Suprapubic skin (tissue), 4 donors: ENCODE results near the gene LMX1B. TPM values are rescaled to one million over a fixed set of nuclear protein-coding genes. Genes with fewer than 3 reads are reported as not detected.

Experiments
- DNase-seq, 2 donors: peaks; one replicate each; pipeline ENCODE4 v3.0.0-alpha.2; 2019; ENCODE audit warnings: low spot score in 2 of 2
- H3K27ac ChIP-seq: fragments of 200-600 bp; sonication (generic); one replicate; pipeline ENCODE4 v1.5.1; 2019
- H3K27me3 ChIP-seq: fragments of 200-600 bp; sonication (generic); one replicate; pipeline ENCODE4 v1.5.1; 2019
- H3K36me3 ChIP-seq: fragments of 200-600 bp; sonication (generic); one replicate; pipeline ENCODE4 v1.5.1; 2019
- H3K4me1 ChIP-seq: fragments of 200-600 bp; sonication (generic); one replicate; pipeline ENCODE4 v1.5.1; 2019
- H3K4me3 ChIP-seq: fragments of 200-600 bp; sonication (generic); one replicate; pipeline ENCODE4 v1.5.1; 2019; ENCODE audit warnings: mild to moderate bottlenecking
- H3K9me3 ChIP-seq: fragments of 200-600 bp; sonication (generic); one replicate; pipeline ENCODE4 v1.5.1; 2019
- EP300 ChIP-seq: sonication (generic); formaldehyde crosslinking; IDR thresholded peaks from one replicate; pipeline ENCODE4 v1.6.1; 2017; ENCODE audit warnings: antibody characterized with exemption
- POLR2A ChIP-seq, 2 donors: fragments of 450-650 bp; IDR thresholded peaks; one replicate each; pipeline ENCODE4 v1.6.1; 2017; ENCODE audit warnings: antibody characterized with exemption in 2 of 2, mild to moderate bottlenecking in 2 of 2, moderate library complexity in 2 of 2
- POLR2AphosphoS5 ChIP-seq, 3 donors: sonication (generic); formaldehyde crosslinking; IDR thresholded peaks; one replicate each; pipeline ENCODE4 v1.6.1; 2017; ENCODE audit warnings: antibody characterized with exemption in 3 of 3
- WGBS: methylation state at CpG from one replicate; pipeline ENCODE4 v1.1.5; 2018; 5-methylcytosine and 5-hydroxymethylcytosine counted together
- total RNA-seq, 4 donors: library from RNA; depleted of rRNA; stranded (reverse); fragments of >200 nt; gene quantifications; one replicate each; pipeline ENCODE4 v1.1.0, GENCODE V29; 2016
- TF ChIP-seq, protein P1 (sequence below), 2 donors: fragments of 200-600 bp in 1 of 2; fragments of 450-650 bp in 1 of 2; sonication (generic) in 1 of 2; IDR thresholded peaks; one replicate each; pipeline ENCODE4 v1.5.1; 2016 to 2019; ENCODE audit warnings: antibody characterized with exemption in 2 of 2, mild to moderate bottlenecking in 1 of 2, moderate library complexity in 1 of 2

LMX1B gene
- total RNA-seq, 4 donors from 2014 or later: 2.4 to 7.8 (median 5.7) TPM

DNA sequence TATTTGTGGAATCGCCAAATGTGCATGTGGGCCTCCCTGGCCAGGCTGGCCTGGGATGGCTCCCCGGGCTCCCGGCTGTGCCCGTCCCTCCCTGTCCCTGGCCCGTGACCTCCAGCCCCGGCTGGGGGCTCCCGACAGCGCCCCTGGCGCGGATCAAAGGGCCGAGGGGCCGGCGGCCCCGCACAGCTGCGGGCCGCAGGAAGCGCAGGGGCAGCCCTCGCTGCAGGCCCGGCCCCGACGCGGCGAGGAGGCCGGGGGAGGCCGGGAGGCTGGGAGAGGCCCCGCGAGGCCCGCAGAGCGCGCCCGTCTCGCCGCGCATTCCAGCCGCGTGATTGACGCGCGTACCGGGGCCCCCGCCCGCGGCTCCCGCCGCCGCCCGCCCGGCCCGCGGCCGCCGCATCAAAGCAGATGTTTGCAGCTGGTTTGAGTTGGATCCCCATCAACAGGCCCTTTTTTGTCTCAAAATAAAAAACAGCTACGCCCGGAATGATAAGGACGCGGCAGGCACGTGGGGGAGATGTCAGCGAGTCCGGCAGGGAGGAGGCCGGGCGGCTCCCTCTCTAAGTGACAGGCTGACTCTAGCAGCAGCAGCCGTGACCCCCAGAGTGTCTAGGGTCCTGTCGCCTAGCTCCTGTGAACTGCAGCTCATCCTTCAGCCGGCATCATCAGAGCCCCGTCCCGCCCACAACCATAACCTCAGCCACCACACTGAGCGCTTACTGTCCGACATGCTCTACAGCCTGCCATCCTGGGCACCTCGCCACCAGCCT is 69.4 kb downstream of the LMX1B start:
- Histone ChIP-seq H3K27me3 (peaks cover 76% of the 10 kb centered on the region), H3K4me1 (peaks cover 11% of the 10 kb centered on the region), H3K9me3 (no peaks in the 10 kb centered on the region), H3K27ac (no peak overlapping the region), H3K36me3 (no peaks in the 10 kb centered on the region), H3K4me3 (peak overlapping the region; percentile 37)
- 3% methylated on average over 56 of the region's 69 CpGs for WGBS
- TF ChIP-seq POLR2AphosphoS5 (IDR thresholded peaks at IDR 0.05) (no peak), EP300 (no peak), POLR2A (IDR thresholded peaks at IDR 0.05) (no peak)
- TF ChIP-seq, protein P1, sequence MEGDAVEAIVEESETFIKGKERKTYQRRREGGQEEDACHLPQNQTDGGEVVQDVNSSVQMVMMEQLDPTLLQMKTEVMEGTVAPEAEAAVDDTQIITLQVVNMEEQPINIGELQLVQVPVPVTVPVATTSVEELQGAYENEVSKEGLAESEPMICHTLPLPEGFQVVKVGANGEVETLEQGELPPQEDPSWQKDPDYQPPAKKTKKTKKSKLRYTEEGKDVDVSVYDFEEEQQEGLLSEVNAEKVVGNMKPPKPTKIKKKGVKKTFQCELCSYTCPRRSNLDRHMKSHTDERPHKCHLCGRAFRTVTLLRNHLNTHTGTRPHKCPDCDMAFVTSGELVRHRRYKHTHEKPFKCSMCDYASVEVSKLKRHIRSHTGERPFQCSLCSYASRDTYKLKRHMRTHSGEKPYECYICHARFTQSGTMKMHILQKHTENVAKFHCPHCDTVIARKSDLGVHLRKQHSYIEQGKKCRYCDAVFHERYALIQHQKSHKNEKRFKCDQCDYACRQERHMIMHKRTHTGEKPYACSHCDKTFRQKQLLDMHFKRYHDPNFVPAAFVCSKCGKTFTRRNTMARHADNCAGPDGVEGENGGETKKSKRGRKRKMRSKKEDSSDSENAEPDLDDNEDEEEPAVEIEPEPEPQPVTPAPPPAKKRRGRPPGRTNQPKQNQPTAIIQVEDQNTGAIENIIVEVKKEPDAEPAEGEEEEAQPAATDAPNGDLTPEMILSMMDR (IDR thresholded peaks at IDR 0.05): no peak
- DNase-seq: no peak

DNA sequence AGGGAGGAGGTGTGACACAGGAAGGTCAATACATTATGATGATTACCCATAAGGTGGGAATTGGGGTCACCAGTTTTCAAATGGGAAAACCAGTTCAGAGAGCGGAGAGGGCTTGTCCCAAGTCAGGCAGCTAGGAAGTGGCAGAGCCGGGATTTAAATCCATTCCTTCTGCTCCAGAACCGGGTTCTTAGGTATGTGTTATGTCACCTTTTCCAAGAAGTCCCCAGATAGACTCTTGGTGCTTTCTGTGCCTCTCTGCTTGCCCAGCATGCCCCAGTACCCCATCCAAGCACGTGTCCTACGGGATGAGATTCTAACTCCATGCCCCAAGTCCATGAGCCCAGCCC is 69.9 kb downstream of the LMX1B start:
- Histone ChIP-seq H3K9me3 (no peaks in the 10 kb centered on the region), H3K4me3 (no peak overlapping the region), H3K4me1 (peaks cover 11% of the 10 kb centered on the region), H3K36me3 (no peaks in the 10 kb centered on the region), H3K27me3 (peaks cover 82% of the 10 kb centered on the region), H3K27ac (no peak overlapping the region)
- no peak for DNase-seq
- WGBS: 81% methylated on average over 5 of the region's 5 CpGs
- TF ChIP-seq POLR2AphosphoS5 (IDR thresholded peaks at IDR 0.05) (no peak), POLR2A (IDR thresholded peaks at IDR 0.05) (no peak), EP300 (no peak)
- TF ChIP-seq, protein P1 (IDR thresholded peaks at IDR 0.05): no peak

DNA sequence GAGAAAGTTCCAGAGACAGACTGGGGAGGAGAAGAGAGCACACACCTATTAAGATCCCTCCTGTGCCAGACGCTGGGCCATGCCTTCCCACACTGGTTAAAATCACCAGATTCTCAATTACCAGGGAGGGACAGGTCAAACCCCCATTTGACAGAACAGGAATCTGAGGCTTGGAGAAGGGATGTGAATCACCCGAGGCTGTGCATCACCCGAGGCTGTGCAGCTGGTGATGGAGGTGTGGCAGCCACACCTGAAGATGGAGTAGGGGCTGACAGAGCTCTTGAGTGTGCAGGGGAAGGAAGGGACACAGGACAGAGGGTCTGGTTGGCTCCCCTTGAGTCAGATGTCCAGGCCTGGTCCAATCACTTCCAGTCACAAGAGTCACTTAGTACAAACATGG is 70.6 kb downstream of the LMX1B start:
- Histone ChIP-seq H3K4me1 (peaks cover 11% of the 10 kb centered on the region), H3K27ac (no peak overlapping the region), H3K36me3 (no peaks in the 10 kb centered on the region), H3K4me3 (no peak overlapping the region), H3K27me3 (peaks cover 85% of the 10 kb centered on the region), H3K9me3 (no peaks in the 10 kb centered on the region)
- TF ChIP-seq, protein P1 (IDR thresholded peaks at IDR 0.05): no peak
- TF ChIP-seq POLR2A (IDR thresholded peaks at IDR 0.05) (no peak), EP300 (no peak), POLR2AphosphoS5 (IDR thresholded peaks at IDR 0.05) (no peak)
- DNase-seq: no peak
- 63% methylated on average over 3 of the region's 3 CpGs for WGBS

DNA sequence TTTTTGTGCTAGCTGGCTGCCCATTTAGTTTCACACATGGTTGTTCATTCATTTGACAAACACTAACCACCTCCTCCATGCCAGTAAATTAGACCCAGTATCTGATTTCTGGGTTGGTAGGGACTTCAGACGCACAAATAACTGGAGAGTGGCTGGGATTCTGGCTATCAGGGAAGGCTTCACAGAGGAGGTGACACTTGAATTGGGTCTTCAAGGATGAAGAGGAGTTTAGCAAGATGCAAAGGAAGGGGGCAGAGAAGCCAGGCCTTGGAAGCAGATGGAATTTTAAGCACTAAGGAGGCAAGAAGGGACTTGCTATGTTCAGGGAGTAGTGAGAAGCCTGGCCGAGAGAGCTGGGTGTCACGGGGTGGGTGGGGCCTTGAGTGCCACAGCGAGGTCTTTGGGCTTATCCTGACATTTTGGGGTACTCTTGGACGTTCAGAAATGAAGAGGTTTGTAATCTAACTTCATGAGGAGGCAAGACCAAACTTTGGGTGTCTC is 71.3 kb downstream of the LMX1B start:
- no peak overlapping the region for H3K4me3 ChIP-seq
- peaks cover 88% of the 10 kb centered on the region for H3K27me3 ChIP-seq
- DNase-seq: no peak
- H3K4me1 ChIP-seq: peaks cover 11% of the 10 kb centered on the region
- no peaks in the 10 kb centered on the region for H3K36me3 ChIP-seq
- WGBS: 49% methylated on average over 5 of the region's 5 CpGs
- no peak for TF ChIP-seq POLR2A (IDR thresholded peaks at IDR 0.05)
- no peak for TF ChIP-seq EP300
- no peak for TF ChIP-seq POLR2AphosphoS5 (IDR thresholded peaks at IDR 0.05)
- TF ChIP-seq, protein P1 (IDR thresholded peaks at IDR 0.05): no peak
- H3K9me3 ChIP-seq: no peaks in the 10 kb centered on the region
- no peak overlapping the region for H3K27ac ChIP-seq

DNA sequence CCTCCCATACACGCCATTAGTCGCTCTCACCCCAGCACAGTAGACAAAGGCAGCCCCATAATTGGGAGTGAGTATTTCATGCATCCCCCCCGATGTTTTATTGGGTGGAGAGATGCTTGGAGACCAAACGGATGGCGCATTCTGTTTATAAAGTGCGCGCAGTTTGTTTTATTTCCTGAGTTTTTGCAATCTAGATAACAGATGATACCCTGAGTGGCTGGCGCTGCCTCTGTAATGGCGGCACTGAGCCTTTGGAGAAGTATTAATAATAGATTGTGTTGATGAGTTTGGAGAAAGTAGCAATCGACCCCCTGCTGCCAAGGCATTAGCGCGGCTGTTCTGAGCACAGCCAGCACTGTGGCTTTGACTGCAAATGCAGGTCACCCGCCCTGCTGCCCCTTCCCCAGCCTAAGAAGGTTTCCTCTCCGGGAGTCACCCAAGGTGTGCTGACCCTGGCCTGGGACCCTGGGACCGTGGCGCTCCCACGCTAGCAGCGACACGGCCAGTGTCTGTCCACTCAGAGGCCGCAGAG is 74.3 kb downstream of the LMX1B start:
- Histone ChIP-seq H3K27ac (no peak overlapping the region), H3K4me1 (peaks cover 8% of the 10 kb centered on the region), H3K4me3 (no peak overlapping the region), H3K9me3 (no peaks in the 10 kb centered on the region), H3K36me3 (no peaks in the 10 kb centered on the region), H3K27me3 (peaks cover 73% of the 10 kb centered on the region)
- WGBS: 86% methylated on average over 16 of the region's 20 CpGs
- TF ChIP-seq EP300 (no peak), POLR2AphosphoS5 (IDR thresholded peaks at IDR 0.05) (no peak), POLR2A (IDR thresholded peaks at IDR 0.05) (no peak)
- TF ChIP-seq, protein P1 (IDR thresholded peaks at IDR 0.05): no peak
- no peak for DNase-seq
